ES-I3 (cell line): Measurements from ENCODE around the gene PRR29.
A peak's percentile ranks its signal among the peaks of the same experiment; 100 is the strongest.

Experiments
- H3K36me3 ChIP-seq: 2 replicates; pipeline ENCODE4 v1.6.1; 2013; ENCODE audit warnings: mild to moderate bottlenecking, low read length, control low read depth, moderate library complexity; ENCODE audit not compliant: insufficient read depth
- H3K4me1 ChIP-seq: 2 replicates; pipeline ENCODE4 v1.6.1; 2013; ENCODE audit warnings: mild to moderate bottlenecking, control low read depth, low read length; ENCODE audit not compliant: insufficient read depth
- H3K9ac ChIP-seq: 2 replicates; pipeline ENCODE4 v1.6.1; 2013; ENCODE audit warnings: low read depth, mild to moderate bottlenecking, low read length, moderate library complexity
- H3K9me3 ChIP-seq: 2 replicates; pipeline ENCODE4 v1.6.1; 2013; ENCODE audit warnings: mild to moderate bottlenecking, low read length, moderate library complexity; ENCODE audit not compliant: control insufficient read depth, insufficient read depth

PRR29 gene

GRCh38 chr17:63984651-63985386, 13.3 kb upstream of the PRR29 start:
- H3K4me1 ChIP-seq = peaks cover 13% of the 10 kb centered on the region; the same call in 1 of the 2 replicates
- no peaks in the 10 kb centered on the region for H3K9me3 ChIP-seq
- no peaks in the 10 kb centered on the region for H3K36me3 ChIP-seq
- no peak overlapping the region for H3K9ac ChIP-seq

- Histone ChIP-seq H3K4me1 (peaks cover 13% of the 10 kb centered on the region; the same call in 1 of the 2 replicates), H3K9me3 (no peaks in the 10 kb centered on the region), H3K9ac (no peak overlapping the region), H3K36me3 (no peaks in the 10 kb centered on the region)
Measured at GRCh38 chr17:63985387-63986140, 12.6 kb upstream of the PRR29 start.

GRCh38 chr17:63986821-63987220, 11.3 kb upstream of the PRR29 start:
- H3K4me1 ChIP-seq = peaks cover 13% of the 10 kb centered on the region; the same call in 1 of the 2 replicates
- H3K9ac ChIP-seq = no peak overlapping the region

GRCh38 chr17:63987221-63988126, 10.7 kb upstream of the PRR29 start:
- Histone ChIP-seq H3K9ac (no peak overlapping the region), H3K4me1 (peaks cover 13% of the 10 kb centered on the region; the same call in 1 of the 2 replicates), H3K36me3 (no peaks in the 10 kb centered on the region), H3K9me3 (no peaks in the 10 kb centered on the region)

More at GRCh38 chr17:63986821-63987220, 11.3 kb upstream of the PRR29 start:
- H3K36me3 ChIP-seq = no peaks in the 10 kb centered on the region
- no peaks in the 10 kb centered on the region for H3K9me3 ChIP-seq

GRCh38 chr17:63988127-63988478, 10.0 kb upstream of the PRR29 start:
- H3K9ac ChIP-seq = no peak overlapping the region
- H3K9me3 ChIP-seq = no peaks in the 10 kb centered on the region
- H3K36me3 ChIP-seq = no peaks in the 10 kb centered on the region
- peaks cover 13% of the 10 kb centered on the region; the same call in 1 of the 2 replicates for H3K4me1 ChIP-seq

DNA sequence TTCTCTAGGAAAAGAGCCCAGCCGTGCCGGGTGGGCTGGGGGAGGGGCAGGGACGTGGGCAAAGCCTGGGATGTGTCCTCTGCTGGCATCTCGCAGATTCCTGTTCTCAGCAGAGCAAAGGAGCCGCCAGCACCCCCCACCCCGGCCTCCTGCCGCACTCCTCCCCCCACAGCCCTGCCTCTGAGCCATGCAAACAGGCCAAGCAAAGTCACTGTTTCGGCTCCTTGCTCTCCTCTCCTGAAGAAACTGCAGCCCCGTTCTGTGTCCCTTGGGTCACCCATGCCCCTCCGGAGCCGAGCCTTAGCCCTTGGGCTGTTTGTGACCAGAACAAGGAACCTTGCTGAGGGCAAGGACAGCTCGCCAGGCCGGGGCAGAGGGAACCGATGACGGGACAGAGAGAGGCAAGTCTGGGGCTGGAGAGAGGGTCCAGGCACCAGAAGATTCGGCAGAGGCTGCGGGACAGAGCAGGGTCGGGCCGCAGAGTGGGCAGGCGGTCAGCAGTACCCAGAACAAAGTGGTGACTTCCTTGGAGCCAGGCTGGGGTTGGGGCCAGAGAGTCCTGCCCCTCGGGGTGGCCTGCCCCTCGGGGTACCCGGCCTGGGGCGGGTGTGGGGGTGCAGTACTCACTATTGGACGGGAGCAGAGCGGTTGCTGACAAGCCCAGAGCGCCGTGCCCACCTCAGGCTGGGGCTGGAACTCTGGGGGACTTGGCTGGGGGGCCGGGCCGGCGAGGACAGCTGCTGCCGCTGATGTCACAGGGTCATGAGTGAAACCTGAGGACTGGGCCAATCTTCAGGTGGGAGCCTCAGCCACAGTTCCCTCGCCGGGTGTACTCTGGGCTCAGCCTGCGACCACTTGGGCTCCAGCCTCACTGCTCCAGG, 9.2 kb upstream of the PRR29 start:
- Histone ChIP-seq H3K9me3 (no peaks in the 10 kb centered on the region), H3K9ac (peak overlapping the region; percentile 26), H3K4me1 (peaks cover 13% of the 10 kb centered on the region; the same call in 1 of the 2 replicates), H3K36me3 (no peaks in the 10 kb centered on the region)

DNA sequence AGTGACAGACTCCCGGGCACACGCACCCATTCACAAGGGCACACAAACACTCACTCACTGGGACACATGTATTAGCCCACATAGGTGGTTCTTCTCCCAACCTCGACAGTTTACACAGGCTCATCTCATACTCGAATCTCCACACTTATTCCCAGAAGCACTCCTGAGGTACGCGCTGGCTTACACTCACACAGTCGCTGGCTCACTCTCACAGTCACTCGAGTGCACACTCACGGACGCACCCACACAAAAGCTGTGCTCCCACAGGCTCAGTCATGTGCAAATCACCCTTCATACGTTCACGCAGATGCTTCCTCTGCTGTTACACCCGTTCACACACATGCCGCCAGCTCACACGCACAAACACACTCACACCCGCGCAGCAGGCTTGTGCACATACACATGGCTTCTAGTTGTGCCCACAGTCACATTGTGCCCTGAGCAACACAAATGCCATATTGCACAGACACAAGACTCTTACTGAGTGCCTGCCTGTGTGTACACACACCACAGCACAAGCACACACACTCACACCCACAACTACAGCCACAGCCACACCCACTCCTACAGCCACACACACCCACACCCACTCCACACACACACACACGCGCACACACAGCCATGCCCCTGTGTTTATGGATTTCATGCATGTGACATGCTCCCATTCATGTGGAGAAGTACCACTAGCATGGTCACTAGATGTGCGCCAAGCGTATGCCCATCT, 8.4 kb upstream of the PRR29 start:
- H3K36me3 ChIP-seq = no peaks in the 10 kb centered on the region
- no peaks in the 10 kb centered on the region for H3K9me3 ChIP-seq
- H3K9ac ChIP-seq = no peak overlapping the region

GRCh38 chr17:63991611-63992010, 6.5 kb upstream of the PRR29 start:
- Histone ChIP-seq H3K4me1 (peaks cover 9% of the 10 kb centered on the region; the same call in 1 of the 2 replicates), H3K36me3 (no peaks in the 10 kb centered on the region), H3K9ac (no peak overlapping the region), H3K9me3 (no peaks in the 10 kb centered on the region)

More for the DNA sequence above, 8.4 kb upstream of the PRR29 start:
- peaks cover 13% of the 10 kb centered on the region; the same call in 1 of the 2 replicates for H3K4me1 ChIP-seq

- Histone ChIP-seq H3K4me1 (peaks cover 9% of the 10 kb centered on the region; the same call in 1 of the 2 replicates), H3K9me3 (no peaks in the 10 kb centered on the region), H3K9ac (no peak overlapping the region), H3K36me3 (no peaks in the 10 kb centered on the region)
Measured at GRCh38 chr17:63993368-63993985, 4.7 kb upstream of the PRR29 start.

- Histone ChIP-seq H3K36me3 (no peaks in the 10 kb centered on the region), H3K9ac (no peak overlapping the region), H3K9me3 (no peaks in the 10 kb centered on the region), H3K4me1 (no peaks in the 10 kb centered on the region)
Measured at GRCh38 chr17:63995626-63996025, 2.5 kb upstream of the PRR29 start.

DNA sequence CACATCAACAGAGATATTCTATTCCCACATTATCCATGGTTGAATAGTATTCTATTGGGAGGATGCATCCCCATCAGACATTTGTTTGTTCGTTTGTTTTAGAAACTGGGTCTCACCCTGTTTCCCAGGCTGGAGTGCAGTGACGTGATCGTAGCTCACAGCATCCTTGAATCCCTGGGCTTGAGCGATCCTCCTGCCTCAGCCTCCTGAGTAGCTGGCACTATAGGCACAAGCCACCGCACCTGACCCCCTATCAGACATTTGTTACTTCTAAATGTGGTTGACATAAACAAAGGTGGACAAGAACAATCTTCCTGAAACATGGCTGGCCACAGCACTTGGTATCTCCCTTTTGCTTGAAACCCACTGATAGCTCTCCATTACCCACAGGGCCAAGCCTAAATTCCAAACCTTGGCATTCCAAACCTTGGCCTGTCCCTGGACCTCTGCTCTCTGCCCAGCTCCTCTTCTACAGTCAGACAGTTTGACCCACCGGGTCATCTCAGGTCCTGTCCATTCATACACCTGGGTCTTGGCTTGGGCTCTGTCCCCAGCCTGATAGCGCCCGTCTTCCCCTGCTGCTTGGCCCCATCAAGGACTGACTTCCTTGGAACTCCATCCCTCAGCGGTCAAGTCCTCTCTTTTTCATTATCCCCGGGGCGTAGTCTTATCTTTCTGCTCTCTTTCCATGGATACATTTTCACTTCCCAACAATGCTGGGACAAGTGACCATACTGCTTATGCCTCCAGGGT, 1.5 kb upstream of the PRR29 start:
- Histone ChIP-seq H3K9ac (no peak overlapping the region), H3K9me3 (no peaks in the 10 kb centered on the region), H3K36me3 (no peaks in the 10 kb centered on the region), H3K4me1 (no peaks in the 10 kb centered on the region)

GRCh38 chr17:63997341-63998048, 656 bp upstream of the PRR29 start:
- H3K4me1 ChIP-seq = no peaks in the 10 kb centered on the region
- H3K9me3 ChIP-seq = no peaks in the 10 kb centered on the region
- H3K9ac ChIP-seq = peak overlapping the region; percentile 69; the same call in 1 of the 2 replicates
- no peaks in the 10 kb centered on the region for H3K36me3 ChIP-seq
